T-helper 22 cell (primary cell): Measurements from ENCODE around the gene FYN.
A peak's percentile ranks its signal among the peaks of the same experiment; 100 is the strongest.
"Not testable (repeated sequence)": the region's sequence is repeated elsewhere in the genome, so short reads cannot be mapped to it uniquely, and the experiment has no call there.

Source experiments
- DNase-seq: peaks from one replicate; pipeline ENCODE4 v3.0.0-alpha.2; 2020; ENCODE audit warnings: low read depth

Gene FYN

GRCh38 chr6:111873178-111874024, at the start of gene FYN:
FYN (minus strand) TSS chr6:111873452; CDS start chr6:111720051, 153,401 bp downstream.
- peak; percentile 97 for DNase-seq

GRCh38 chr6:111922454-111923297, 49.4 kb upstream of the FYN start:
- DNase-seq = no peak

GRCh38 chr6:111921103-111921502, 47.9 kb upstream of the FYN start:
- no peak for DNase-seq

- DNase-seq = no peak
These were observed 47.3 kb upstream of the FYN start for GRCh38 chr6:111920578-111920977.

GRCh38 chr6:111918825-111919224, 45.6 kb upstream of the FYN start:
- no peak for DNase-seq

GRCh38 chr6:111916747-111917146, 43.5 kb upstream of the FYN start:
- no peak for DNase-seq

- DNase-seq = no peak
These were observed 41.4 kb upstream of the FYN start for GRCh38 chr6:111914617-111915016.

GRCh38 chr6:111912904-111913303, 39.7 kb upstream of the FYN start:
- no peak for DNase-seq

GRCh38 chr6:111911428-111911827, 38.2 kb upstream of the FYN start:
- DNase-seq = no peak

GRCh38 chr6:111909238-111909637, 36.0 kb upstream of the FYN start:
- no peak for DNase-seq

GRCh38 chr6:111908365-111908764, 35.1 kb upstream of the FYN start:
- not testable (repeated sequence) for DNase-seq

GRCh38 chr6:111900735-111901134, 27.5 kb upstream of the FYN start:
- no peak for DNase-seq

- DNase-seq = no peak
These were observed 26.3 kb upstream of the FYN start for GRCh38 chr6:111899531-111899930.

- DNase-seq = no peak
These were observed 25.2 kb upstream of the FYN start for GRCh38 chr6:111898452-111898851.

- DNase-seq = no peak
These were observed 21.7 kb upstream of the FYN start for GRCh38 chr6:111894951-111895350.

- no peak for DNase-seq
These were observed 21.0 kb upstream of the FYN start for GRCh38 chr6:111894272-111894671.

GRCh38 chr6:111892431-111892830, 19.2 kb upstream of the FYN start:
- DNase-seq = no peak

- no peak for DNase-seq
These were observed 17.7 kb upstream of the FYN start for GRCh38 chr6:111890988-111891387.

GRCh38 chr6:111888928-111889695, 15.9 kb upstream of the FYN start:
- no peak for DNase-seq

GRCh38 chr6:111886793-111887192, 13.5 kb upstream of the FYN start:
- DNase-seq = not testable (repeated sequence)

- no peak for DNase-seq
These were observed 12.2 kb upstream of the FYN start for GRCh38 chr6:111885373-111886027.

- no peak for DNase-seq
These were observed 10.8 kb upstream of the FYN start for GRCh38 chr6:111884068-111884467.
